ENCODE results near the gene POLD1. TPM values are rescaled to one million over a fixed set of nuclear protein-coding genes. Genes with fewer than 3 reads are reported as not detected.

Gene POLD1
- total RNA-seq, 4 donors from 2014 or later, result 4.1 to 15.6 (median 10.9) TPM

DNA sequence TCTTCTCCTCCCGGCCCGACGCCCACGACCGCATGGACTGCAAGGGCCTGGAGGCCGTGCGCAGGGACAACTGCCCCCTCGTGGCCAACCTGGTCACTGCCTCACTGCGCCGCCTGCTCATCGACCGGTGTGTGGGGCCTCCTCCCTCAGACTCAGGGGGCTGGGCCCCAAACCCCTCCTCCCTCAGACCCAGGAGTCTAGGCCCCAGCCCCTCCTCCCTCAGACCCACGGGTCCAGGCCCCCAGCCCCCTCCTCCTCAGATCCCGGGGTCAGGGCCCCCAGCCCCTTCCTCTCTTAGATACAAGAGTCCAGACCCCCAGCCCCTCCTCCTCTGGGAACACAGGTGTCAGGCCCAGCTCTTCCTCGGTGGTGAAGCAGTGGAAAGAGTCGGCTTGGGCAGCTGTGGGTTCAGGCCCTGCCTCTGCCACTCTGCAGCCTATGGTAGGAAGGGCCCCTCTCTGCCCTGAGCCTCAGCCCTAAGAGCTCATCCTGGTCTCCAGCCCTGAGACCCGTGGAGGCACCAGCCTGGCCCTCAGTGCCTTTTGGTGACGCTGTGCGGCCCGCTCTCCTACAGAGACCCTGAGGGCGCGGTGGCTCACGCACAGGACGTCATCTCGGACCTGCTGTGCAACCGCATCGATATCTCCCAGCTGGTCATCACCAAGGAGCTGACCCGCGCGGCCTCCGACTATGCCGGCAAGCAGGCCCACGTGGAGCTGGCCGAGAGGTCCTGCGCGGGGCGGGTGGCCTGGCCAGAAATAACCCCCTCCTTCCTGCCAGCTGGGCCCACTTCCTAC lies 30.9 kb downstream of the POLD1 start:
- TF ChIP-seq, protein P1, sequence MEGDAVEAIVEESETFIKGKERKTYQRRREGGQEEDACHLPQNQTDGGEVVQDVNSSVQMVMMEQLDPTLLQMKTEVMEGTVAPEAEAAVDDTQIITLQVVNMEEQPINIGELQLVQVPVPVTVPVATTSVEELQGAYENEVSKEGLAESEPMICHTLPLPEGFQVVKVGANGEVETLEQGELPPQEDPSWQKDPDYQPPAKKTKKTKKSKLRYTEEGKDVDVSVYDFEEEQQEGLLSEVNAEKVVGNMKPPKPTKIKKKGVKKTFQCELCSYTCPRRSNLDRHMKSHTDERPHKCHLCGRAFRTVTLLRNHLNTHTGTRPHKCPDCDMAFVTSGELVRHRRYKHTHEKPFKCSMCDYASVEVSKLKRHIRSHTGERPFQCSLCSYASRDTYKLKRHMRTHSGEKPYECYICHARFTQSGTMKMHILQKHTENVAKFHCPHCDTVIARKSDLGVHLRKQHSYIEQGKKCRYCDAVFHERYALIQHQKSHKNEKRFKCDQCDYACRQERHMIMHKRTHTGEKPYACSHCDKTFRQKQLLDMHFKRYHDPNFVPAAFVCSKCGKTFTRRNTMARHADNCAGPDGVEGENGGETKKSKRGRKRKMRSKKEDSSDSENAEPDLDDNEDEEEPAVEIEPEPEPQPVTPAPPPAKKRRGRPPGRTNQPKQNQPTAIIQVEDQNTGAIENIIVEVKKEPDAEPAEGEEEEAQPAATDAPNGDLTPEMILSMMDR (IDR thresholded peaks at IDR 0.05; ENCODE audit: low read depth), result no peak

DNA sequence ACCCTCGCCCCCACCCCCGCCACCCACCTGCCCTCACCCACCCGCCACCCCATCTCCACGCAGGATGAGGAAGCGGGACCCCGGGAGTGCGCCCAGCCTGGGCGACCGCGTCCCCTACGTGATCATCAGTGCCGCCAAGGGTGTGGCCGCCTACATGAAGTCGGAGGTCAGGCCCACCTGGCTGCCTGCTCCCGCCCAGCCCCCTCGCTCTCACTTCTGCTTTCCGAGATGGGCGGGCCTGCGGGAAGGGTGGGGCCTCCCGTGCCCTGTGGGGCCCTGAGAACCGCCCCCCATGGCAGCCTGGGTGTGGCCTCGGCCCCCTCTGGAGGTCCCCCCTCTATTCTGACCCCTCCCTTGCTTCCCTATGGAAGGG lies 31.5 kb downstream of the POLD1 start:
- TF ChIP-seq, protein P1 (IDR thresholded peaks at IDR 0.05; ENCODE audit: low read depth), result no peak

DNA sequence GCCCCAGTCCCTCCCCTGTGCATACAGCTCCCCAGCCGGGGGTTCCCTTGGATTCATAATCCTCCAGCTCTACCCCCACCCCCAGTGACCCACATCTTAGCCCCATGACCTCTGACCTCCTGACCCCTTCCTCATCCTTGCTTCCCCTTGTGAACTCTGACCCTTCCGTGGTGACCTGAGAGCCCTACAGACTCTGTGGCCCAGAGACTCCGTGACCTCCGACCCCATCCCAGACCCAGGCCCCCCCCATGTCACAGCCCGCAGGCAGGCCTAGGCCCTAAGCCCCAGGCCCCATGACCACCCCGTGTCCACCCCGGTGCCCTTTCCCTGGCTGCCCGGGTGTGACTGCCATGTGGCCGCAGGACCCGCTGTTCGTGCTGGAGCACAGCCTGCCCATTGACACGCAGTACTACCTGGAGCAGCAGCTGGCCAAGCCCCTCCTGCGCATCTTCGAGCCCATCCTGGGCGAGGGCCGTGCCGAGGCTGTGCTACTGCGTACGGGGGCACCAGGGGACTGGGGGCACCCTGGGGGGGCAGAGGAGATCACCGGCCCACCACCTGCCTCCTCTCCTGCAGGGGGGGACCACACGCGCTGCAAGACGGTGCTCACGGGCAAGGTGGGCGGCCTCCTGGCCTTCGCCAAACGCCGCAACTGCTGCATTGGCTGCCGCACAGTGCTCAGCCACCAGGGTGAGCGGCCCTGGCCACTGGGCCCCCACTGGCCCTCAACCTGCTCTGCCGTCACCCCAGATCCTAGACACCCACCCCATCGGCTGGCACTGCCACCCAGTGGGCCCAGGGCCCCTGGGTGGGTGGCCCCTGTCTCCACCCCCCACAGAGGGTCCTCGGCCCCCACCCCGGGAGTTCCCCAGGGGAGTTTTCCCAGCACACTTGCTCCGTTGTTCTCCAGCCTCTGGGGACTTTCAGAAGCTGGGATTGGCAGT lies 32.2 kb downstream of the POLD1 start:
- TF ChIP-seq, protein P1 (IDR thresholded peaks at IDR 0.05; ENCODE audit: low read depth), result no peak

DNA sequence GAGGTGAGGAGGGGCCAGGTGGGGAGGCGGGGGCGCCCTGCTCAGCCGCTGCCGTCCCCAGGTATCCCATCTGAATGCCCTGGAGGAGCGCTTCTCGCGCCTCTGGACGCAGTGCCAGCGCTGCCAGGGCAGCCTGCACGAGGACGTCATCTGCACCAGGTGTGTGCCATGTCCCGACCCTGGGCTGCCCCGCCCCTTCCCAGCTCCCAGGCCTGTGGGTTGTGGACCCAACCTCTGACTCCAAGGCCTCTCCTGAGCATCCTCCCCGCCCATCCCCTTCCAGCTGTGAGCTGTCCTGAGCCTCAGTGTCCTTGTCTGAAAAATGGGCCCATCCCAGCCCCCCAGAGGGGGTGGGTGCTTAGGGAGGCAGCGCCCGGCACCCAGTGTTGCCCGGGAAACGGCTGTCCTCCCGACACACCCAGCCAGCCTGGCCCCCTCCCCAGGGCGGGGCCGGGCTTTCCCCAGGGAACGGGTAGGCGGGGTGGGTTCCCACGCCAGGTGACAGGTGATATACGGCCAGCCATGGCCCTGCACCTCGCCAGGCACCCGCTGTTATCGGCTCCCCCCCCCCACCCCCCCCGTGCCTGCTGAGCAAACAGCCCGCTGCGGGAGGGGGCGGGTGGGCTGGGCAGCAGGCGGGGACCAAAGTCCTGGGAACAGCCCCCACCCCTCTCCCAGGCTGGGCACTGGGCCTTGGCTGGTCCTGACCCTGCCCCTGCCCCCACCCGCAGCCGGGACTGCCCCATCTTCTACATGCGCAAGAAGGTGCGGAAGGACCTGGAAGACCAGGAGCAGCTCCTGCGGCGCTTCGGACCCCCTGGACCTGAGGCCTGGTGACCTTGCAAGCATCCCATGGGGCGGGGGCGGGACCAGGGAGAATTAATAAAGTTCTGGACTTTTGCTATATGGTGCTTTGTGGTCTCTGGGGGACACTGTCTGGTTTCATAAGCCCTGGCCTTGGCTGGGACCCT lies 33.2 kb downstream of the POLD1 start:
- TF ChIP-seq, protein P1 (IDR thresholded peaks at IDR 0.05; ENCODE audit: low read depth), result no peak

DNA sequence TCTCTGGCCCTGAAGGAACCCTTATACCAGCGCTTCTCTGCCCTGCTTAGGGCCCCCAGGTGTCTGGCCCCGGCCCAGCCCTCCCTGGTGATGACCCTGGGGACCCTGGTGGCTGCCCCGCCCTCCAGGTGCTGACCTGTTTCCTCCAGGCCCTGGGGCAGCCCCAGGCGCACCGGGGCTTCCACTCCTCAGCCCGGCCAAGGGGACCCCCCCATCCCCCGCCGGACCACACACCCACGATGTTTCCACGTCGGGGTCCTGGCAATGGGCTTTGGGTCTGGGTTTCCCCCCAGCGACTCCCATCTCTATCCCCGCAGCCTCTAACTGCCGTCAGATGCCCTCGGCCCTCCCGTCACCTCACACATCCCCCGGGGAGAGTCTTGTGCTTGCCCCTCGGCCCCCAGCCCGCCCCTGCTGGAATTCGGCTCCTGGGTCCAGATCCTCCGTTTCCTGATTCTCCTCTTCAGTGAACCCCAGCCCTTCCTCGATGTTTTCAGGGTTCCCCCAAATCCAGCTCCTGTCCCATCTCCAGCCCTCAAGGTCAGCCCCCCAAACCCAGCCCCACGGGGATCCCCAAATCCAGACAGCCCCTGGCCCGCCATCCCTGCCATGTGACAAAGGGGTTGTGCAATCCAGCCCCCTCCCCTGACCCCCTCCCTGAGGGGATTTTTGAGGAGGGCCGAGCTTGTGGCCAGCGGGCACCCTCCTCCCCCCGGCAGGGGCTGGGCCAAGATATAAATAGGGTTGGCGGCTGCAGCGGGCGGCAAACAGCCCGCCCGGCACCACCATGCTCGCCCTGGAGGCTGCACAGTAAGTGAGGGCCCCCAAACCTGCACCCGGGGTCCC lies 34.3 kb downstream of the POLD1 start, which contains the start of gene SPIB:
SPIB (plus strand) TSS at position 763 of the 846 bp plus-strand sequence; CDS start at position 788, 25 bp downstream.
- TF ChIP-seq, protein P1 (IDR thresholded peaks at IDR 0.05; ENCODE audit: low read depth), result no peak

DNA sequence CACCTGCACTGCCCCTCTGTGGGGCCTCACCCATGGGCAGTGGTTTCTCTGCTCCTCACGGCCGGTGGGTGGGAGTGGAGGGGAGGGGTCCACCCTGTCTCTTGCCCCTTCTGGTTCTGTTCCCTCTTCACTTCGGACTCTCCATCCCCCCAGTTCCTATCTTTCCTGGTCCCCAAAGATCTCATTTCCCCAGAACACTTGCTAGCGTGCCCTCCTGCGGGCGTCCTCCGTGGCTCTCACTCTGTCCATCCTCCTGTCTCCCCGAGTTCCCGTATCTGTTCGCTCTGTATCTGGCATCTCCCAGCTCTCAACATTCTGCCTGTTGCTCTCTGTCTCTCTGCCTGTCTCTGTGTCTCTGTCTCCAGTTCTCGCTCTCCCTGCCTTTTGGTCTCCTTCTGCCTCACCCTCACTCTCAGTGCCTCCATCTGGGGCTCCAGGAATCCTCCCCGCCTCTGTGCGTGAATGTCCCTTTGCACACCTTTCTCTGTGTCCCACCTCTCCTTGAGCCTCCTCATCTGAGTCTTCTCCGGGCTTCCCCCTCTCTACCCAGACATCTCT lies 35.0 kb downstream of the POLD1 start:
- TF ChIP-seq, protein P1 (IDR thresholded peaks at IDR 0.05; ENCODE audit: low read depth), result no peak
